Parathyroid adenoma (tissue), 2 donors: ENCODE results near the gene RAB43.

Source experiments
- H2AFZ ChIP-seq: fragments of 300-600 bp; sonication (generic); one replicate; pipeline ENCODE4 v1.7.0; 2017; ENCODE audit warnings: antibody characterized with exemption, mild to moderate bottlenecking
- H3K27ac ChIP-seq: fragments of 300-600 bp; sonication (generic); one replicate; pipeline ENCODE4 v1.7.0; 2017
- H3K27me3 ChIP-seq: fragments of 300-600 bp; sonication (generic); one replicate; pipeline ENCODE4 v1.7.0; 2017; ENCODE audit warnings: low read length; ENCODE audit not compliant: control insufficient read depth, insufficient read depth
- H3K36me3 ChIP-seq: fragments of 300-600 bp; sonication (generic); one replicate; pipeline ENCODE4 v1.7.0; 2017; ENCODE audit warnings: low read length; ENCODE audit not compliant: control insufficient read depth, insufficient read depth
- H3K4me1 ChIP-seq: fragments of 300-600 bp; sonication (generic); one replicate; pipeline ENCODE4 v1.7.0; 2017; ENCODE audit warnings: control low read depth
- H3K4me2 ChIP-seq: fragments of 300-600 bp; sonication (generic); one replicate; pipeline ENCODE4 v1.7.0; 2017; ENCODE audit warnings: low read length
- H3K4me3 ChIP-seq: fragments of 300-600 bp; sonication (generic); one replicate; pipeline ENCODE4 v1.7.0; 2017; ENCODE audit warnings: low read depth, low read length
- H3K79me2 ChIP-seq: fragments of 300-600 bp; sonication (generic); one replicate; pipeline ENCODE4 v1.7.0; 2017; ENCODE audit warnings: control low read depth
- H3K9ac ChIP-seq: fragments of 300-600 bp; sonication (generic); one replicate; pipeline ENCODE4 v1.7.0; 2017; ENCODE audit warnings: mild to moderate bottlenecking
- H3K9me3 ChIP-seq: fragments of 300-600 bp; sonication (generic); one replicate; pipeline ENCODE4 v1.7.0; 2017; ENCODE audit warnings: low read length; ENCODE audit not compliant: control insufficient read depth
- TF ChIP-seq, protein P1 (sequence below): fragments of 300-600 bp; sonication (generic); IDR thresholded peaks from one replicate; pipeline ENCODE4 v1.7.0; 2017; ENCODE audit warnings: antibody characterized with exemption, mild to moderate bottlenecking
- donor health status: primary hyperparathyroidism.

The RAB43 gene

DNA sequence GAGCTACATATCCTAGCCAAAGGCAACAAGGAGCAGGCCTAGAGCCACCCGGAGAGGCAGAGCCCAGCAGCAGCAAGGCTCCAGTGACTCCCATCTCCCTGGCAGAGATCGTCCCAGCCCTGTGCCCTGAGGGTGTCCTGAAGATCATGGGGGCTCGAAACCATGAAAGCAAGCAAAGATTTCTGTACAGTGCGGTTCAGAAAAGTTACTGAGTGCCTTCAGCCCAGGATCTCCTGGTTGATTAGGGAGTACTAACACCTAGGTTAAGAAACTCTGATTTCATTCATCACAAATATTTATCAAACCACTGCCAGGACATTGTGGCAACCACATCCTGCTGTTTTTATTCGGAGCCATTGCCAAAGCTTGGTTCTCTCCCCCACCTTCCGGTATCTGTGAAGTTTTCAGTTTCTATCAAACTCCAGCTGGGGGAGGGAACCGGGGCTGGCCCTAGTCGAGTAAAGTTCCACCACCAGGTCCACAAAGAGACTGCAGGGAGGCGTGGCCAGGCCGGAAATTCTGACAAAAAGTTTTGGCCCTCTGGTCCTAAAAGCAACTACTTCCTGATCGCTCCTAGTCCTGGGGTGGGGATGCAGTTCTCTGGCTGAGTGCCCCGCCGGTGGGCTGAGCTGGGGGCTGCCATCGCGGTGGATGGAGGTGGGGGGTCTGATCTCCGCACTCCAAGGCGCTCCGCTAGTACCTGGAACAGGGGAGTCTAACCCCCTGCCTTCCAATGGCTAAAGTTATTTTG, 1.2 kb downstream of the RAB43 start:
- TF ChIP-seq, protein P1, sequence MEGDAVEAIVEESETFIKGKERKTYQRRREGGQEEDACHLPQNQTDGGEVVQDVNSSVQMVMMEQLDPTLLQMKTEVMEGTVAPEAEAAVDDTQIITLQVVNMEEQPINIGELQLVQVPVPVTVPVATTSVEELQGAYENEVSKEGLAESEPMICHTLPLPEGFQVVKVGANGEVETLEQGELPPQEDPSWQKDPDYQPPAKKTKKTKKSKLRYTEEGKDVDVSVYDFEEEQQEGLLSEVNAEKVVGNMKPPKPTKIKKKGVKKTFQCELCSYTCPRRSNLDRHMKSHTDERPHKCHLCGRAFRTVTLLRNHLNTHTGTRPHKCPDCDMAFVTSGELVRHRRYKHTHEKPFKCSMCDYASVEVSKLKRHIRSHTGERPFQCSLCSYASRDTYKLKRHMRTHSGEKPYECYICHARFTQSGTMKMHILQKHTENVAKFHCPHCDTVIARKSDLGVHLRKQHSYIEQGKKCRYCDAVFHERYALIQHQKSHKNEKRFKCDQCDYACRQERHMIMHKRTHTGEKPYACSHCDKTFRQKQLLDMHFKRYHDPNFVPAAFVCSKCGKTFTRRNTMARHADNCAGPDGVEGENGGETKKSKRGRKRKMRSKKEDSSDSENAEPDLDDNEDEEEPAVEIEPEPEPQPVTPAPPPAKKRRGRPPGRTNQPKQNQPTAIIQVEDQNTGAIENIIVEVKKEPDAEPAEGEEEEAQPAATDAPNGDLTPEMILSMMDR: peak; percentile 6
- Histone ChIP-seq H3K4me2 (peak overlapping the region; percentile 98), H3K9ac (peak overlapping the region; percentile 95), H3K79me2 (peaks cover 22% of the 10 kb centered on the region), H3K9me3 (no peaks in the 10 kb centered on the region), H3K4me1 (peaks cover 11% of the 10 kb centered on the region), H3K27me3 (no peaks in the 10 kb centered on the region), H2AFZ (peak overlapping the region; percentile 79), H3K27ac (peak overlapping the region; percentile 85), H3K4me3 (peak overlapping the region; percentile 80), H3K36me3 (no peaks in the 10 kb centered on the region)

DNA sequence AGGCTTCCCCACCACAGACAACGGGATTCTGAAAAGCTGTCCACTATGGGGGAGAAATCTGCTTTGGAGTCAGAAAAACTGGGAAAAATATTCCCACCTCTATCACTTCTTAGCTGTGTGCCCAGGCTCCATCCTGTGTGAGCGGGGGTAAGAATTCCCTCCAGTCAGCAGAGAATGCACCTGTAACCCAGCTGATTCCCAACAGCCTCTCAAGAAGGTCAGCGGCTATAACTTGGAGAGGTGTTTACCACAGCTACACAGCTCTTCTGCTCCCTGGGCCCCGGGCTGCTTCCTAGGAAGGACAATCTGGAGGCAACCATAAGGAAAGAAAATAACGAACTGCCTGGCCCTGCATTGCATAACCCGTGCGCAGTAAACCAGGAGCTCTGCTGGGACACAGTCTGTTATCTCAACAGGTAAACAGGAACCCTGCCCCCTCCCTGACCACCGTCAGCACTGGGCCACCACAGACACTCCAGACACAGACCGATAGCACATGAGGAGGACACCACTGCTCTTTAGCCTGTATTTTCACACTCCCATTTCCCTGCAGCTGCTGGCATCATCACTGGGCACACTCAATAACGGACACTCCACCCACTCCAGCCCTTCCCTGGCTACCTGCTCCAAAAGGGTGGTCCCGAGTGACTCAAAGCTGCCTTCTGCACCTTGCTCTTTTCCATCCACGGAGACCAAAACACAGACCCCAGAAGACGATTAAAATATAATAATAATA, 2.1 kb downstream of the RAB43 start:
- TF ChIP-seq, protein P1: no peak
- Histone ChIP-seq H3K4me1 (peaks cover 11% of the 10 kb centered on the region), H3K27me3 (no peaks in the 10 kb centered on the region), H3K4me2 (peak overlapping the region; percentile 98), H3K36me3 (no peaks in the 10 kb centered on the region), H3K4me3 (peak overlapping the region; percentile 80), H2AFZ (no peak overlapping the region), H3K27ac (peak overlapping the region; percentile 85), H3K9ac (peak overlapping the region; percentile 13), H3K79me2 (peaks cover 30% of the 10 kb centered on the region), H3K9me3 (no peaks in the 10 kb centered on the region)

DNA sequence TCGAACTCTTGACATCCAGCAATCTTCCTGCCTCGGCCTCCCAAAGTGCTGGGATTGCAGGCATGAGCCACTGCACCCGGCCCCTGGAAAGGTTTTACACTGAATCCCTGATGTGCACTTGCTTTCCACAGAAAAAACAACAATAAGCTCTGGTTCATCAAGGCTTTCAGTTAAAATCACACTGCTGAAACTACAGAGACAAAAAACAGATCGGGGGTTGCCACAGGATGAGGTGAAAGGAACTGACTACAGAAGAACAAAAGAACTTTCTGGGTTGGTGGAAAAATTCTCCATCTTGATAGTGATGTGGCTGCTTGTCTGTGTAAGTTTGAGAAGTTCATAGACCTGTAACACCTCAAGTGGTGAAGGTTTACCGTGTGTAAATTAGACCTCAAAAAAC, 2.9 kb downstream of the RAB43 start:
- Histone ChIP-seq H3K9ac (no peak overlapping the region), H3K27ac (no peak overlapping the region), H3K4me2 (no peak overlapping the region), H3K9me3 (no peaks in the 10 kb centered on the region), H3K4me3 (peak overlapping the region; percentile 80), H3K4me1 (peaks cover 11% of the 10 kb centered on the region), H2AFZ (no peak overlapping the region), H3K79me2 (peaks cover 37% of the 10 kb centered on the region), H3K36me3 (no peaks in the 10 kb centered on the region), H3K27me3 (no peaks in the 10 kb centered on the region)
- TF ChIP-seq, protein P1: no peak

DNA sequence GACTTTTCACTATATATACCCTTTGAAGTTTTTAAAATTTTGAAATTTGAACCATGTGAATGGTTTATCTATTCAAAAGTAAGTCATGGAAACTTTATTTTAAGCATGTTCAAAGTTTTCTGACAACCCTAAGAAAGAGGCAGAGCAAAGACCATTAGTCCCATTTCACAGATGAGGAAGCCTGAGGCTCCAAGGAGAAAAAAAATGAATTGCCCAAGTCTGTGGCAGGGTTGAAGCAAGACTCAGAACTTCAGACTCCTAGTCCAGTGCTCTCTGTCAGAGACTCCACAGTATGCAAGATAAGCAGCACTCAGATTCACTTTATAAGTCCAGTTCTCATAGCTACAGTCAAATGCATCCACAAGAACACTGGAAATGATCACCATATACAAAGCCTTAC, 4.5 kb downstream of the RAB43 start:
- Histone ChIP-seq H3K36me3 (no peaks in the 10 kb centered on the region), H3K79me2 (peaks cover 49% of the 10 kb centered on the region), H3K4me1 (peaks cover 11% of the 10 kb centered on the region), H3K4me2 (no peak overlapping the region), H3K4me3 (no peak overlapping the region), H3K9ac (no peak overlapping the region), H3K27me3 (no peaks in the 10 kb centered on the region), H2AFZ (no peak overlapping the region), H3K27ac (no peak overlapping the region), H3K9me3 (no peaks in the 10 kb centered on the region)
- TF ChIP-seq, protein P1: no peak
